GM18505 (cell line): Measurements from ENCODE around the gene PACRG.

Experiments
- ATAC-seq: cut with Tn5 transposase; IDR thresholded peaks from one replicate; pipeline ENCODE4 v1.9.1; 2021; ENCODE audit not compliant: unreplicated experiment
- POLR2A ChIP-seq: IDR thresholded peaks from 4 replicates; pipeline ENCODE4 v1.6.1; 2011; ENCODE audit warnings: borderline replicate concordance; ENCODE audit not compliant: insufficient read depth, insufficient read length; ENCODE audit errors: extremely low read depth

Gene PACRG

GRCh38 chr6:163290545-163291274, 562.9 kb downstream of the PACRG start:
- TF ChIP-seq POLR2A: no peak
- no peak for ATAC-seq

- ATAC-seq: no peak
- TF ChIP-seq POLR2A: no peak
Observed at GRCh38 chr6:163291622-163292021, 563.8 kb downstream of the PACRG start.

GRCh38 chr6:163293286-163293685, 565.5 kb downstream of the PACRG start:
- no peak for ATAC-seq
- TF ChIP-seq POLR2A: no peak

GRCh38 chr6:163294734-163295133, 567.0 kb downstream of the PACRG start:
- TF ChIP-seq POLR2A: no peak
- no peak for ATAC-seq

- ATAC-seq: no peak
- no peak for TF ChIP-seq POLR2A
Observed at GRCh38 chr6:163296835-163297519, 569.2 kb downstream of the PACRG start.

GRCh38 chr6:163298079-163298830, 570.5 kb downstream of the PACRG start:
- ATAC-seq: no peak
- TF ChIP-seq POLR2A: no peak

- TF ChIP-seq POLR2A: no peak
- ATAC-seq: no peak
Observed at GRCh38 chr6:163300838-163301237, 573.1 kb downstream of the PACRG start.

GRCh38 chr6:163301726-163302635, 574.2 kb downstream of the PACRG start:
- ATAC-seq: no peak
- TF ChIP-seq POLR2A: no peak

GRCh38 chr6:163302747-163303146, 575.0 kb downstream of the PACRG start:
- no peak for ATAC-seq
- no peak for TF ChIP-seq POLR2A

GRCh38 chr6:163306000-163306399, 578.2 kb downstream of the PACRG start:
- no peak for TF ChIP-seq POLR2A
- no peak for ATAC-seq

- ATAC-seq: no peak
- no peak for TF ChIP-seq POLR2A
Observed at GRCh38 chr6:163308629-163309440, 581.1 kb downstream of the PACRG start.

GRCh38 chr6:163309491-163310026, 581.8 kb downstream of the PACRG start:
- no peak for ATAC-seq
- TF ChIP-seq POLR2A: no peak
